RCC 7860 (cell line): ENCODE measurements around the gene EN2.

Experiments used
- DNase-seq: peaks from one replicate; pipeline ENCODE4 v3.0.0-alpha.2; 2015; ENCODE audit warnings: low spot score
- FAIRE-seq: peaks from 2 replicates; lab custom pipeline; 2012; peaks lifted over from hg19 to GRCh38; lab: Jason Lieb, UNC

EN2 gene

DNA sequence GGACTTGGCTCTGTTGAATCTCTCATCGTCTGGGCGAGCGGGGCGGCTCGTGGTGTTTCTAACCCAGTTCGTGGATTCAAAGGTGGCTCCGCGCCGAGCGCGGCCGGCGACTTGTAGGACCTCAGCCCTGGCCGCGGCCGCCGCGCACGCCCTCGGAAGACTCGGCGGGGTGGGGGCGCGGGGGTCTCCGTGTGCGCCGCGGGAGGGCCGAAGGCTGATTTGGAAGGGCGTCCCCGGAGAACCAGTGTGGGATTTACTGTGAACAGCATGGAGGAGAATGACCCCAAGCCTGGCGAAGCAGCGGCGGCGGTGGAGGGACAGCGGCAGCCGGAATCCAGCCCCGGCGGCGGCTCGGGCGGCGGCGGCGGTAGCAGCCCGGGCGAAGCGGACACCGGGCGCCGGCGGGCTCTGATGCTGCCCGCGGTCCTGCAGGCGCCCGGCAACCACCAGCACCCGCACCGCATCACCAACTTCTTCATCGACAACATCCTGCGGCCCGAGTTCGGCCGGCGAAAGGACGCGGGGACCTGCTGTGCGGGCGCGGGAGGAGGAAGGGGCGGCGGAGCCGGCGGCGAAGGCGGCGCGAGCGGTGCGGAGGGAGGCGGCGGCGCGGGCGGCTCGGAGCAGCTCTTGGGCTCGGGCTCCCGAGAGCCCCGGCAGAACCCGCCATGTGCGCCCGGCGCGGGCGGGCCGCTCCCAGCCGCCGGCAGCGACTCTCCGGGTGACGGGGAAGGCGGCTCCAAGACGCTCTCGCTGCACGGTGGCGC lies at the start of gene EN2:
Gene EN2, plus strand, starts transcription at position 19 of the 767 bp plus-strand sequence. Its CDS starts 249 bp downstream, at position 268.
- FAIRE-seq: no peak
- no peak for DNase-seq

GRCh38 chr7:155408651-155409586 lies 49.0 kb upstream of the EN2 start:
- no peak for DNase-seq

GRCh38 chr7:155409980-155410379 lies 47.9 kb upstream of the EN2 start:
- FAIRE-seq (no peak), DNase-seq (no peak)

More at GRCh38 chr7:155408651-155409586, 49.0 kb upstream of the EN2 start:
- no peak for FAIRE-seq

DNA sequence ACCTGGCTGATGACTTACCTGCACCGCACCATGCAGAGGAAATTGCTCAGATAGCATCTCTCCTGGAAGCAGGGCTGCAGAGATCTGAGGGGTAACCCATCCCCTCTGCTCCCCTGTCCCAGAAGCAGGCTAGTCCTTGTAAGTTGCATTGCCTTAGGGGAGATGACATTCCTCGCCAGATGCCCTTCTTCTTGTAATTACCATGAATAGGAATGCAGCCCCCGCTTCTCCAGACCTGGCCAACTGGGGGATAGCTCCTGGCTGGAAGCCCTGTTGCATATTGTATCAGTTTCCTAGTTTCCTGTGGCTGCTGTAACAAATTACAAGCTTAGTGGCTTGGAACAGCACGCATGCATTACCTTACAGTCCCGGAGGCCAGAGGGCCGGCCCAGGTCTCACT lies 47.5 kb upstream of the EN2 start:
- DNase-seq (no peak), FAIRE-seq (no peak)

GRCh38 chr7:155411718-155412415 lies 46.1 kb upstream of the EN2 start:
- DNase-seq (no peak), FAIRE-seq (no peak)

GRCh38 chr7:155412416-155413253 lies 45.3 kb upstream of the EN2 start:
- DNase-seq (no peak), FAIRE-seq (no peak)

DNA sequence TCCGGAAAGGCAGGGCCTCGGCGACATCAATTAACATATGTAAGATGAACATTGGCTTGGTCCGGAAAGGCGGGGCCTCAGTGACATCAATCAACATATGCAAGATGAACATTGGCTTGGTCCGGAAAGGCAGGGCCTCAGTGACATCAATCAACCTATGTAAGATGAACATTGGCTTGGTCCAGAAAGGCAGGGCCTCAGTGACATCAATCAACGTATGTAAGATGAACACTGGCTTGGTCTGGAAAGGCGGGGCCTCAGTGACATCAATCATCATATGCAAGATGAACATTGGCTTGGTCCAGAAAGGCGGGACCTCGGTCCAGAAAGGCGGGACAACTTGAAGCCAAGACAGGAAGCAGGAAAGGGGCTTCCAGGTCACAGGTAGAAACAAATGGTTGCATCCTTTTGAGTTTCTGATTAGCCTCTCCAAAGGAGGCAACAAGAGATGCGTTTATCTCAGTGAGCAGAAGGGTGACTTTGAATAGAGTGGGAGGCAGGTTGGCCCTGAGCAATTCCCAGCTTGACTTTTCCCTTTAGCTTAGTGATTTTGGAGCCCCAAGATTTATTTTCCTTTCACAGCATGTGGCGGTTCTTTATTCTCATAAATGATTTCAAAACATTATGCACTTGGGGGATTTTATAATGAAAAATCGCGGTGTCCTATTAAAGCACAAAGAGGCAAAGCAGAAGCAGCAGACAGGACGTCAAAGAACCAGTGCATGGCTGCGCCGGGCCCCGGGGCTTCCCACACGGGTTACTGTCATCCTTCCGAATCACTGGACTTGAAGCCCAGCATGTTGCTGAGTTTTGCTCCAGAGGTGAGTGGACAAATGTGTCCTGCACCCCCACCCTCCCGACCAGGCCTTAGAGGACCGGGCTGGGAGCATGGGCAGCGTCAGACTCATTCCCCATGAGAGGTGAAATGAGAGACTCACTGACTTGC lies 43.1 kb upstream of the EN2 start:
- no peak for DNase-seq
- FAIRE-seq: no peak

GRCh38 chr7:155416646-155417380 lies 41.1 kb upstream of the EN2 start:
- FAIRE-seq: no peak
- DNase-seq: no peak

DNA sequence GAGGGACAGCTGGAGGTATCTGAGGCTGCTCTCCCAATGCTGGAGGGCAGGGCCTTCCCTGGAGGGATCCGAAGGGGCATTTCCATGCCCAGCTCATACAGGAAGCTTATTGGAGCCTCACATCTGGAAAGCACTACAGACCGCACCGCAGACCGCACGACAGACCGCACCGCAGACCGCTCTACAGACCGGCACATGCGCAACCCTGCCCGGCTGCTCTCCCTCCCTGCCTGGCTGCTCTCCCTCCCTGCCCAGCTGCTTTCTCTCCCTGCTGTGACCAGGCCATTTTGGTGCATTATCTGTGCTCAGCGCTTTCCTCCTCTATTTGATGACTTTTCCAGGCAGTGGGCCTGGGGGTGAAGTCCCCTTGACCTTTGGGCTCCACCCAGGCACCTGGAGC lies 39.6 kb upstream of the EN2 start:
- FAIRE-seq: no peak

GRCh38 chr7:155418941-155419755 lies 38.8 kb upstream of the EN2 start:
- no peak for FAIRE-seq
- no peak for DNase-seq

More for the DNA sequence above, 39.6 kb upstream of the EN2 start:
- DNase-seq: no peak

- DNase-seq (no peak), FAIRE-seq (no peak)
These were observed 37.8 kb upstream of the EN2 start for GRCh38 chr7:155420116-155420515.

GRCh38 chr7:155422151-155422550 lies 35.8 kb upstream of the EN2 start:
- FAIRE-seq: no peak

GRCh38 chr7:155422599-155423336 lies 35.2 kb upstream of the EN2 start:
- no peak for DNase-seq
- FAIRE-seq: no peak

More at GRCh38 chr7:155422151-155422550, 35.8 kb upstream of the EN2 start:
- no peak for DNase-seq

DNA sequence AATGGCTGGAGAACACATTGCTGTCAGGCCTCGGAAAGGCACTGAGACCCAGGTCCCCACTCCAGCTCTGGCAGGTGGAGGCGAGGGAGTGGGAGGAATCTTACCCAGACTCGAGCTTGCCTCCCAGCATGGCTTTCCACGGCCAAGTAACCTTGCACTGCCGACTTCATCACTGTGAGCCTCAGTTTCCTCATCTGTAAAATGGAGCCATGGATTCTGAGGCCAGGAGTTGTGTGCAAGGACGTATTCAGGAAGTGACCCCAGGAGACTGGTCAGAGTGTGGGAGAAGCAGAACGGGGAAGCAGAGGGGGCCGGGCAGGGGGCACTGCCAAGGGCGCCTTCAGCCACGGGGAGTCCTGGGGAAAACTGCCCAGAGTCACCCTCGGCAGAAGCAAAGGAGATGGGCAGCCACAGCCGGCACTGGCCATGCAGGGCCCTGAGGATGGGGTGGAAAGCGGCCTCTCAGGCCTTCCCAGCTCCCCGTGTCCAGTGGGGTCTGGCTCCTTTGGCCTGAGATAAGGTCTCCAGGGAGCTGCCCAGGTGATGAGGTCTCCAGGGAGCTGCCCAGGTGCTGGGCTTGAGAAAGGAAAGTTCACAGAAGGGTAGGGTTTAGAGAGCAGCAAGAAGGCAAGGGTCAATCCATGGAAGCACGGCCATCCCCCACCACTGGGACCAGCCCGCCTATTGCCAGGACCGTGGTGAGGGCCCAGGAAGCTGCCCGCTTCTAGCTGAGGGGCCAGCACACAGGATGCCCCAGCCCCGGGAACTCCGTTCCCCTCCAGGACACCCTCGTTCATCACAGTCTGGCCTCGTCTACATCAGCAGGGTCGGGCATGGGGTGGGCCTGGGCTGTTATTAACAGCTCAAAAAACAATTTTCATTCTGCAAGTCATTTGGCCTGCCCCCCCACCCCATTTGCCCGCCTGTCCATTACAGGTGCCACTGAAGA lies 34.3 kb upstream of the EN2 start:
- no peak for DNase-seq
- no peak for FAIRE-seq

DNA sequence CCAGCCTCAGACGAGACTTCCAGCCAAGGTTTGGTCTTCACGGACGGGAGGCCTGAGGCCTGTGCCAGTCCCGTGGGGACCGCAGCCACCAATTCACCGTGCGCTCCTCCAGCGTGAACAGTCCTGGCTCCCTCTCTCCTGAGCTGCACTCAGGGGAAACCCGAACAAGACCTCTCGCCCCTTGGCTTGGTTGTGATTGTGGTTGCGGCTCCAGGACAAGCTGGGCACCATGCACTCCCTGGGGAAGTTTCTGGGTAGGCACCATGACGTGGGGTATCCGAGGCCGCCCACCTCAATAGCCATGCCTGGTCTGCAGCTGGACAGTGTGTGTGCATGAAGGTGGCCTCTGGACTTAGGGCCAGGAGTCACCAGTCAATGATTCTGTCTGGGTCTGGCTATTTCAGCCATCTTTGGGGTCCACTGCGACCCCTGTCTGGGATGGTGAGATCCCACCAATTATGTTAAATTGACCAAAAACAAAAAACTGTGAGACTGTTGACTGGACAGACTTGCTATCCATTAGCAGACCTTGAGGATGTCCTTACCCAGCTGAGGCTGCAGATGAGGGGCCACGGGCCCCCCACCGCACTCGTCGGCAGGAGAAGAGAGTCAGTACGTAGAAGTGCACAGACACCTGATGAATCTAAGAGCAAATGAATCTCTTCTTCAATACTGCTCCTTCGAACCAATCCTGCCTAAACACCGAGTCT lies 33.5 kb upstream of the EN2 start:
- FAIRE-seq (no peak), DNase-seq (no peak)
